HPDE6-E6E7 (cell line): ENCODE measurements around the gene CREB5.
A peak's percentile ranks its signal among the peaks of the same experiment; 100 is the strongest.

ENCODE experiments used
- DNase-seq: peaks from one replicate; pipeline ENCODE4 v3.0.0; 2011; ENCODE audit warnings: missing footprints; ENCODE audit errors: extremely low spot score

The CREB5 gene

DNA sequence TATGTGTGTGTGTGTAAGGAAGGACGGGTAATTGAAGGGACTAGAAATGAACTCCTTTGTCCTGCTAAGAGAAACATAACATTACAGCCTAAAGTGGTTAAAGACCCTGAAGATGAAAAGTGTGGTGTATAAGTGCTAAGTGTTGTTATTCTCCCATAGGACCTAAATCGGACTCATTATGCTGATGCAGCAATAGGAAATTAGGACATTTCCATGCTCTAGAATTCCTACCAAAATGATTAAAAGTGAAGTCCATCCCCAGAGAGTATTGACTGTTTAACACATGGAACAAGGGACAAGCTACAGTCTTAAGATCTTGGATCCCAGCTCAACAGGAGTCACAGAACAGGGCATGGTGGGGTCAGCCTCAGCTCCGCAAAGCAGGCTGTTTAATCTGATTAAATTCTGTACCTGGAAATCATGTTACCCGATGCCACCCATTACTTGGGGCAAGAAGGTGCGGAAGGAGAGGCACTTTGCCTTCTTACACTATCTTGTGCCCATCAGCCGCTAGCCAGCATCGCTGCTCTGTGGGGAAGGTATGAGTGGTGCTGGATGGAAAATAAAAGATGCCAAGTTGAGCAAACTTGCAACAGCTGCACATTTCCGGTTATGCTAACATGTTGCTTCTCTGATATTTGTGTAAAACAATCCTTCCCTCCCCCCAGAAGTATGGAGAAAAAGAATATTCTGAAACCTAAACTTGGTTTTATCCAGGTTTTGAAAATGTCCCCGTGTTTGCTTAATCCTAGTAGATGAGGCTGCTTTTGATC lies 100.5 kb downstream of the CREB5 start:
- DNase-seq = no peak

DNA sequence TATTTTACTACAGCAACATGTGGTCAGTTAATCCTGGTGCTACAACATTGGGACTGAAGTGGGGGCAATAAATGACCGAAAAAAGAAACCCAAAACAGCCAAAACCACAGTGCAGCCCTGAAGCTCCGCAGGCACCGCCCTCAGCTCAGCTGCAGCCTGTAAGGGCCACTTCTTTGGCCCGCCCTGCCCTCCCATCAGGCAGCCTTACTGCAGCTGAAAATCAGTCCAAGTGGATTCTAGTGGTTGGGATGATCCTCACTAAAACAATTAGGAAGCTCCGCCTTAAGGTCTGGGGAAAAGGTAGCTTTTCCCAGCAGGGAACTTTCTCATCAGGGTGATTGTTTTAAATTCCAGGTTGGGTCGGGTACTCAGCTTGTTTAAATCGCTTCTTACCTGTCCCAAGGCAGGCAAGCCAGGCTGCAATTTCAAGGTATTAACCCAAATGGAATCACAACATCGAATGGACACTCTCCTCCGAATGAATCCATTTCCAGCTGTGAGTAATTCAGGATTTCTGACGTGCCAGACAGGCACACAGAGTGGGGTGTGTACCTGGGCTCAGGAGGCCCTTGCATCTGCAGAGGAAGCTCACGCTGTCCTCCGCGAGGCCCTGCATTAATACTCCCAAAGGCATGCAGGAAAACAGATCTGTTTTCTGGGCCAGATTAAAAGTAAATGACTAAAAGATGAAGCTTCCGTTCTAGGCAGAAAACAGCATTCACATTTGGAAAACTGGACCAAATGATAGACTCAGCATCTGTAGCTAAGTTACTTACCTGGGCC lies 104.3 kb downstream of the CREB5 start:
- DNase-seq = no peak

DNA sequence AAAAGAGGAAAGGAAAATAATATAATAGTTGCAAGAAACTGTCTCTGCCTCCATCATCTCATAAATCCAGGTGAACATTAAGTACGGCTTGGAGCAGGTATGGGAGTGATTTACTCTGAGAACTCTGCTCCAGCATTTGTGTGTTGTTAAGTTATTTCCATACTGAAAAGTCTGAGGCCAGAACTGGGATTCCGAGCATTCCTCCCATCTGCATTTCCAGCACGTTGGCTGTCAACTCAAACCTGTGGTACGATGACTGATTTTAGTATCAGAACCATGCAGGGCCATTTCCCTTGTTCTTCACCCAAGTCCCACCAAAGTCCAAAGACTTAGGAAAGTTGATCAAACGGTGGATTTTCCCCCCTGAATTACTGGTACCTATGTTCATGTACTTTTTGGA lies 104.9 kb downstream of the CREB5 start:
- DNase-seq = no peak

DNA sequence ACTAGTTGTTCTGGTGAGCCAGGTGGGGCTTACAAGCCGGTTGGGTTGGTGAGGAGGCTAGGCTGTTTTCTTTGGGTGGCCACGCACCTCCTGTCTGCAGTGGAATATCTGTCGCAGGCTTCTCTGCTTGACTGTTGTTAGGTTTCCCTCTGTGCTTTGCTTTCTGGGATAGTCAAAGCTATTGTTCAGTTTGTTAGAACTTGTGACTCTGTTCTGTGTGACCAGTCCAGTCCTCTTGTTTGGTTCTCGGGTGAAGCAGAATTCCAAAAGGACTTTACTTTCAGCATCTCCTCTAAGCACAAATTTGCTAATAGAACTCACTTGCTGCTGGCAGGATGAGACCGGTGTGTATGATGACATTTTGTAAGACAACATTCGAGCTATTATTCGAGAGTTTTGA lies 105.3 kb downstream of the CREB5 start:
- no peak for DNase-seq

DNA sequence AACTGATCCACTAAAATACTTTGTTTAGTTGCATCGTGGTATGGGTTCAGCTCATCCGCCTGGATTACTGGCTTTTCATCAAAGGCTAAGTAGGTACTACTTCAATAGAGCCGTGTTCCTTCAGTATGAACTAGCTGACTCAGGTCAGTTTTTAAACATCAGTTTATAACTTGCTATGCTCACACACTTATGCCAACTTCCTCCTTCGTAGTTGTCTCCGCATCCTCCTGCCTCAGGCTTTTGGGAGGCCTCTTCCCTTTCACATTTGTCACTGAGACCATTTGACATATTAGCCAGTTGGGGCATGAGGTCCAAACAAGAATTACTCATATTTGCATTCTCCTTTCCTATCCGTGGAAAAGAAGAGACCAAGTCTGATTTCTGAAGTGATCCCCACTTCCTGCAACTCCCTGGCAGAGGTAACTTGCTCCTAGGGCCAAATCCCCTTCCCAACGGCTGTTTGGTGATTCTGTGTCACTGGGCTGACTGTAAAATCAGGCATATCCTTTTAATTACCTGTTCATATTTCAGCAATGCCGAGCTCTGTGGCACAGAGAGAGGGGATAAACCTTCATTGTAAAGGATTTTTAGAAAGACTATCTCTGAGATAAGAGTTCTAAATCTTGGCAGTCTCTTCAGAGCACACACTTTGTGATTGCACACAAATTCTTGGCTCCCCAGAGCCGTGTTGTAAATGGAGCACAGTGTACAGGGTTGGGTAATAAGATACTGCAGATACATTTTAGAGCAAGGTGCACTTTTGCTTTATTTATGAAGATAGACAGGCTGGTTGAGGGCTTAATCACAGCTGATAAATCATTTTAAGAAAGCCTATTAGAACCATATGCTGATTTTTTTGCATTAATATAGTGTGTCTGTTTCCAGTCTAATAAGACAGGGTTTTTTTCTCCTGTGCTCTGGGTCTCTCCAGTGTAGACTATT lies 108.0 kb downstream of the CREB5 start:
- DNase-seq = no peak

DNA sequence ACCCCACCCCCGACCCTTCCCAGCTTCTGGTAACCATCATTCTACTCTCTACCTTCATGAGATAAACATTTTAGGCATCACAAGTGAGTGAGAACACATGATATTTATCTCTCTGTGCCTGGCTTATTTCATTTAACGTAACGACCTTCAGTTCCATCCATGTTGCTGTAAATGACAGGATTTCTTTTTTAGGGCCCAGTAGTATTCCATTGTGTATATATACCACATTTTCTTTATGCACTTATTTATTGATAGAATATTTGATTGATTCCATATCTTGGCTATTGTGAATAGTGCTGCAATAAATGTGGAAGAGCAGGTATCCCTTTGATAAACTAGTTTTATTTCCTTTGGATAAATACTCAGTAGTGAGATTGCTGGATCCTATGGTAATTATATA lies 112.7 kb downstream of the CREB5 start:
- DNase-seq = no peak

DNA sequence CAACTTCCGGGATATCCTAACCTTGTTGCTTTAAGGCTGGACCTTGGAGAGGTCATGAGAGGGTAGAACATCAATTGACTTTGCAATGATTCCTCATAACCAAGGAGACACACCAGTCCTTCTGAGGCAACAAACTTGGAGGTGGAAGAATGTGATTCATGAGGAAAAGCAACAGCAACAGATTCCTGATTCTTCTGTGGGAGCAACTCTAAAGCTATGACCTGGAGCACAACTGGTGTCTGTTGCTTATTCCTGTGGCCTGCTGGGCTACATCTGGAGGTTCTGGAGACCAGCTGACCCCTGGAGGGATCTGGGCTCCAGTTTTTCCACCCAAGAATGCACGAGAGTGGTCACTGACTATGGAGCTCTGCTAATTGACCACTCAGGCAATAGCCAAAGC lies 116.6 kb downstream of the CREB5 start:
- DNase-seq = no peak

DNA sequence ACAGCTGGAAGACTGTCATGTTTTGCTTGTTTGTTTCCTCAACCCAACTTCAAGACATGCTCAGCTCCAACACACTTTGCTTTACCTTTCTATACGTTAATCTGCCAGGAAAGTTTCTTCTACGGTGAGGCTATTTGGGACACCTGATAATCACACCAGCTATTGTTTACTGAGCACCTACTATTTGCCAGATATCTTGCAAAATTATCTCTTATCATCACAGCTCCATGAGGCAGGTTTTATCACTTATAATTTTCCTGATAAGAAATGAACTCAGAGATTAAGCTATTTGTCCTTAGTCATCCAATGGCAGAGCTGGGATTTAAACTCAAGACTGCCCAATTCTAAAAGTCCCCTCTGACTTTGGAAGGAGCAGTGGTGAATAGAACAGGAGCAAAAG lies 117.4 kb downstream of the CREB5 start:
- DNase-seq = no peak

DNA sequence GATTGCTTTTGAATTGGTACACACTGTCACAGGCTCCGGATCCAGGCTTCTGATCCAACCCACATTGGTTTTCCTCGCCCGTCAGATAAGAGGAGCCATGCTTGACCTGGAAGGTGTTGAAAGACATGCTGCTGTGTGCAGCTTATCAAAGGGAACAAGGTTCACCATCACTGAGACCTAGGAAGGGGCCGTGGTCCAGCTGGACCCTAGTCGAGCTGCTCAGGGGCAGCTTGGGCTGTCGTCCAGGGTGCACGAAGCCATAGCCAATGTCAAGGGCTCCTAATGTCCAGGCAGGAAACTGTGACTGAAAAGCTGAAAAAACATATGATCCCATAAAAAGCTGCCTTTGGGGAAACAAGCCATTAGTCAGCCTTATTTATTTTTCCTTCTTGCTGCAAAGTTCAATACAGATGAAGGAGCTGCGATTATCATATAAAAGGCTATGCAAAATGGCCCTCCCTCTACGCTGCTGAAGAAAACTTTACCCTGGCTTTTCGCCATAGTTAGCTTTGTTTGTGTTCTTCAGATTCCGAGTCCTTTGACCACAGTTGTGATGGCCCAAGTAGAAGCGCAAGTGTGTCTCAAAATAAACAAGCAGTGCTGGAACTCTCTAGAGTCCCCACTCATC lies 118.0 kb downstream of the CREB5 start:
- no peak for DNase-seq

DNA sequence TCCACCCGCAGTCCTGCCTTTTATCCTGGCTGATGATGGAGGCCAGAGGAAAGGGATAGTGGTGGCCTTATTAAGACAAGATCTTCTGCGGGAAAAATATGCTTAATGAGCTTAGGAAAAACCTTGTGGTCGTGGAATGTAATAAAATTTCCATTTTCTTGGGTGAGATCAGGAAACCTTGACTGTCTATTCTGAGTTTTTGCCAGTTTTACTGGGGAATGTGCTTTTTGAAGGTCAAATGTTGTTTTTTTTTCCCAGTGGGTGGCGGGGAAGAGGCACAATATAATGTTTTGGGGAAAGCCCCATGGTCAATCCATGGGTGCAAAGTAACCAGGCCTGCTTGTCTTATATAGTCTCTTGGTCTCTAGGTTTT lies 118.5 kb downstream of the CREB5 start:
- no peak for DNase-seq

DNA sequence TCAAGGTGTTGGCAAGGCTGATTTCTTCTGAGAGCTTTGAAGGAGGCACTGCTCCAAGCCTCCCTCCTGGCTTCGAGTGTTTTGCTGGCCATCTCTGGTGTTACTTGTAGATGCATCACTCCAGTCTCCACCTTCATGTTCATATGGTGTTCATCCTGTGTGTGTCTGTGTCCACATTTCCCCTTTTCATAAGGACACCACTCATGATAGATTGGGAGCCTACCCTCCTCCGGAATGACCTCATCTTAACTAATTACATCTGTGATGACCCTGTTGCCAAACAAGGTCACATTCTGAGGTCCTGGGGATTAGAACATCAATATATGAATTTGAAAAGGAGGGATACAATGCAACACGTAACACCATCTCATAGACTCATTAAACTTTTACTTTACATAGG lies 119.0 kb downstream of the CREB5 start:
- DNase-seq = no peak

DNA sequence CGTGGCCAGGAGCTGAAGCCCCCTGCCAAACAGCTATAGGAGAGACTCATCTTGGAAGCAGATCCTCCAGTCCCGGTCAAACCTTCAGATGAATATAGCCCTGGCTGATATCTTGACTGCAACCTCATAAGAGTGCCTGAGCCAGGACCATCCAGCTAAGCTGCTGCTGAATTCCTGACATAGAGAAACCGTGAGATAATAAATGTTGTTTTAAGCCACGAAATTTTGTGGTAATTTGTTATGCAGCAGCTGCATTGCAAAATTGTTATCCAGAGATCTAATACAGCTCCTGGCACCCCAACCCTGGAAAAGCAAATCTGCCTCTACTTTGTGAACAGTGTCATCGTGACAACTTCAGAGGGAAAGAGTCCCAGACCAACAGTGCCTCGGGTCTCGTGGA lies 119.9 kb downstream of the CREB5 start:
- no peak for DNase-seq

DNA sequence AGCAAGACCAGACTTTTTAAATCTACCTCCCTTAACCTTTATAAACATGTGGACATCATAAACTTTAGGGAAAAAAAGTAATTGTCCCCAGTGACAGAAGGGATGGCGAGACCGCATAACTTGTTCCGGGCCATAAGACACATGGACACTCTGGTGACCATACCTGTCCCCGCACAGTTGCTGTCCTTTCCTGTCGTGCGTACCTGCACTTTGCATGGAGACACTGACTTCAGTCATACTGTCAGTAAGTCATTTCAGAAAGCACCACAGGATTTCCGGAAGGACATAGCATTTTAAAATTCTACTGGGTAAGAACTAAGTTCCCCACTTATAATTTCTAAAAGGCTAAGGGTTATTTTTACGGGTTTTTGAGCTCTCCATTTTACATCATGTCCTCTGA lies 120.9 kb downstream of the CREB5 start:
- DNase-seq = no peak

DNA sequence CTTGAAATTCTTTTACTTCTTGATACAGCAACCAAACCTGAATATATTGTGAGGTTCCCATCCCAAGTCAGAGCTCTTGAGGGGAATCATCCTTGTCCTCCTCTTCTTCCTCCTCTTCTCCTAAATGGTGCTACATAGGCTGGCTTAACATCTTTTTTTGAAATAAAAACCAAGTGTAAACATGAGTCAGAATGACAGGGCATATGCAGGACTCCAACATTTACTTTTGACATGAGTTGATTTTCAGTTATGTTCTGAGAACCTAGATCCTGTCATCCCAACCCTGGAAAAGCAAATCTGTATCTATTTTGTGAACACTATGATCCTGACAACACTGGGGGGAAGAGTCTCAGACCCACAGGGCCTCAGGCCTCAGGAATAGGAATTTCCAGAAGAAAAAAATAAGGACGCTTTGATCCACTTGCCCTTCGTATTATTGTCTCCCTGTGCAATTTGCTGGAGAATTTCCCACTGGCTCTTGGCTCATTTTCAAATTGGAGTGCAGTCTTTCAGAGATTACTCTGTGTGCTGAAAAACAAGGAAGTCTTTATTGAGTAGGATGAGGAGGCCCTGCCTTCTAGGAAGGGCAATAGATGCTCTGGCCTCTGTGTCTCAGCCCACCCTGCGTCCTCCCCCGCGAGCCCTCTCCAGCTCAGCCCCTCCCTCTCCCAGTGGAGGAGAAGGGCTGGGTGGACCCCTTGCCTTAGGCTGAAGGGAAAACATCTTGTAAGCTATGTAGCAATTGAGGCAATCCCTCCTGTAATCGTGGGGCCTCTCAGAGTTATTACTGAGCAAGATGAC lies 121.6 kb downstream of the CREB5 start:
- no peak for DNase-seq

DNA sequence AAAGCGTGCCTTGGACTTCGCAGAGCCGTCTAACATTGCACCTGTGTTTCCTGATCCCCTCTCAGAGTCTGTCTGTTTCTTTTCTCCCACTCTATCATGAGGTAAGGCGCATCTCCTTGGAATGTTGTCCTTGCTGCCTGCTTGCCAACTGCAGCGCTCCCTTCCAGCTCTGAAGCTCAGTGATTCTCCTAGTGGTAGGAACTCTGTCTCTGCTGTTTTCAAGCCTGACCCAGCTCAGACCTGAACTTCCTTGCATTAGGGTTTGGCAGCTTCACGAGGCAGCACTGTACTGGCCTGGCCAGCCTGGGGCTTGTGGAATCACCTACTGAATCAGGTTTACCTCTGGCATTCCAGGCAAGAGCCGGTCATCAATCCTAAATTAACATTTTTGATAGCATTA lies 123.9 kb downstream of the CREB5 start:
- DNase-seq = peak; percentile 11

DNA sequence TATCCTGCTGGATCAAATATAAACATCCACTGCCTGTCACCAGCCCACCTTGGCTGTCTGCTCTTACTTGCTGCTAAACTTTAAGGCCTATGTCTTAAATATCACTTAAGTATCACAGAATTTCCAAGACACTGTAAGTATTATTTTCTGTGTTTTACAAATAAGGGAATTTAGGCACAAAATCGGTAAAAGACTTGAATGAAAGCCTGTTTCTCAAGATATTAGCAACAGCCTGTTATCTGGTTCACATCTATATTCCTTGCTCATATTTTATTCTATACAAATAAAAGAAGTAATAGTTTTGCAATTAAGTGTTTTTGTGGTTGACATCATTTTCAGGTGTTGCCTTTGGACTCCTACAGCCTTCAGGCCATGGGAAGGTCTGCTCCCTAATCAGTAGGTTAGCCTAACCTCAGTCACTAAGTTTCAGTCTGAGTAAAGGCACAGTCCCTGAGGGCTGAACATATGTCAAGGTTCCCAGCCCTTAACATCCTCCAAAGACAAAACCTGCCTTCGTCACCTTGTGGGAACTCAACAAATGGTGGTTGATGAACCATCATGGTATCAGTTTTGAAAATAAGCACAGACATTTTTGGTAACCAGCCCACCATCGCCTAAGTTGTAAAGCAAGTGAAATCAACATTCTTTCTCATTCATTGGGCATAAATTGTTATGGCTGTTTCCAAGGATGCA lies 127.1 kb downstream of the CREB5 start:
- no peak for DNase-seq

DNA sequence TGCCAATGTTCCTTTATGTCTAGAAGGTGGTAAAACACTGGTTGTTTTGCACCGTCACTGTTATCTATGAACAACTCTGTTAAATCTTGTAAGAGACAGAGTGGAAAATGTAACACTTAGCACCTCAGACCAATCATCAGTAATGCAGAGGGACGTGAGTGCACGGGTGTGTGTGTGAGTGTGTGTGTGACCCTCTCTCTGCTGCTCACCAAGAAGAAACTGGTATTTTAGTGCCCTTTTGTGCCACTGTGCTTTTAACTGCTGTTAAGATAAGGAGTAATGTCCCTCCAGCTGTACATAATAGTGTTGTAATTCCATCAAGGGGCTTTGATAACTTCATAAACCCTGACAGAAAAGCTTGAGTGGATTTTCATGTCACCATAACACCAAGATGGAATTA lies 130.1 kb downstream of the CREB5 start:
- DNase-seq = no peak

DNA sequence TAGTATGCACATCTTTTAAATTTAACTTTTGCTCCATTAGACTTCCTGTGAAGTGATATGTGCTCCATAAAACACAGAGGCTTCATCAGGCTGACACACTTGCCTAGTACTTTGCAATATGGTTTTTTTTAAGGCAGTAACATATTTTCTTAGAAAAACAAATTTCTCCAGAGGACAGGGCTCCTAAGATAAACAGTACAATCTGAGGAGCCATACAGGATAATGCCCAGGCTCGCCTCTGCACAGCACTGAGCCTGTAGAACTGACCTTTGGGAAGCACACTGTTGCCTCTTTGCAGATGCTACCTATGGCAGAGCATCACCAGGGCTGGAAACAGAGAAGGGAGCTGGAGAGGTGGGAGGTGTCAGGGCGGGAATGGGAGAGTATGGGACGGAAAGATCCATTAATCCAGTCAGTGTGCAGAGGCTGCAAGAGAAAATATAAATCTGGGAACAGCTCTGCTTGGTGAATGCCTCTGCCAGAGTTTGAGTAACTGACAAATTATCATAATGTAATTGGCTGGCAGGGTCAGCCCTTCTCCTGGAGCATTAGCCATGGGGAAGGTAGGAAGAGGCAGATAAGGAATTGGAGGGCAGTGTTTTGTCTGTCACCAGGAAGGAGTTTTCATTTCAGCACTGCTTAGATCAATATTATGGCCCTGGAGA lies 132.3 kb downstream of the CREB5 start:
- DNase-seq = no peak

DNA sequence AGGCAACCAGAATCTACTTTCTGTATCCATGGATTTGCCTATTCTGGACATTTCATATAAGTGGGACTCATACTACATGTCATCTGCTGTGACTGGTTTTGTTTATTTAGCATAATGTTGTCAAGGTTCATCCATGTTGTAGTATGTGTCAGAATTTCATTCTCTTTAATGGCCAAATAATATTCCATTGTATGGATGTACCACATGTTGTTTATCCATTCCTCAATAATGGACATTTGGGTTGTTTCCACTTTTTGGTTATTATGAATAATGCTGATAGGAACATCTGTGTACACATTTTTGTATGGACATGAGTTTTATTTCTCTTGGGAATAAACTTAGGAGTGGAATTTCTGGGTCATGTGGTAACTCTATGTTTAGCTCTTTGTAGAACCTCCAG lies 133.7 kb downstream of the CREB5 start:
- no peak for DNase-seq

DNA sequence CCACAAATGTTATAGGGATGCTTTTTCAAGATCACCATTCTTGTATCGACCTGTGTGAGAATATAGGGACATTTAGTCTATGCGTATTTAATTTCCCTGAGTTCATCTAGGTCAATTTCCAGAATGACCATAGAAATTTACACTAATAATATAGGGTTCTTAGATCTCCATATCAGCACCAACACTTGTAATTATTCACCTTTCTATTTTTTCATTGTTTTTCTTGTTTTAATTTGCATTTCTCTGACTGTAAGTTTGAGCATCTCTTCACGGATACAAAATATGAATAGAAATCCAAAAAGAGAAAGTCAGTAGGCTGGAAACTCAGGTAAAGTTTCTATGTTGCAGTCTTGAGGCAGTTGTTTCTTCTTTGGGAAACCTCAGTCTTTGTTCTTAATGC lies 134.8 kb downstream of the CREB5 start:
- DNase-seq = no peak
